Adrenal gland (tissue), 12 donors: ENCODE data around the gene TSPAN16. TPM values are rescaled to one million over a fixed set of nuclear protein-coding genes. Genes with fewer than 3 reads are reported as not detected.
A peak's percentile ranks its signal among the peaks of the same experiment; 100 is the strongest.

Experiments
- DNase-seq, 7 donors: peaks; one replicate each; pipeline ENCODE4 v3.0.0-alpha.2; 2019 to 2020
- H3K27ac ChIP-seq, 5 donors: fragments of 200-600 bp; sonication (generic) in 4 of 5; 1 replicate in 3 of 5; 2 replicates in 2 of 5; pipeline versions ENCODE4 v1.5.1 to v1.8.0; 2016 to 2020; ENCODE audit warnings: mild to moderate bottlenecking in 1 of 5
- H3K27me3 ChIP-seq: fragments of 200-600 bp; 2 replicates; pipeline ENCODE4 v1.8.0; 2021
- H3K36me3 ChIP-seq, 2 donors: fragments of 200-600 bp; replicated peaks in 1 of 2; 1 replicate in 1 of 2; 2 replicates in 1 of 2; pipeline versions ENCODE4 v1.5.1 to v1.8.0; 2018 to 2022
- H3K4me1 ChIP-seq, 2 donors: fragments of 200-600 bp; replicated peaks in 1 of 2; 1 replicate in 1 of 2; 2 replicates in 1 of 2; pipeline versions ENCODE4 v1.5.1 to v1.8.0; 2018 to 2021
- H3K4me3 ChIP-seq, 4 donors: fragments of 200-600 bp; sonication (generic) in 3 of 4; one replicate each; pipeline ENCODE4 v1.5.1; 2016 to 2018
- H3K9me3 ChIP-seq, 3 donors: fragments of 200-600 bp; sonication (generic) in 1 of 3; replicated peaks in 1 of 3; 1 replicate in 2 of 3; 2 replicates in 1 of 3; pipeline versions ENCODE4 v1.5.1 to v1.8.0; 2016 to 2021
- CTCF ChIP-seq, 6 experiments: fragments of 450-650 bp in 4 of 6; fragments of 200-600 bp in 2 of 6; sonication (generic) in 1 of 6; IDR thresholded peaks; 1 replicate in 5 of 6; 2 replicates in 1 of 6; pipeline versions ENCODE4 v1.5.1 to v1.8.0; 2016 to 2021; ENCODE audit warnings: antibody characterized with exemption in 6 of 6, mild to moderate bottlenecking in 2 of 6, moderate library complexity in 1 of 6
- POLR2A ChIP-seq, 2 donors: fragments of 450-650 bp; IDR thresholded peaks; one replicate each; pipeline ENCODE4 v1.6.1; 2017; ENCODE audit warnings: antibody characterized with exemption in 2 of 2, mild to moderate bottlenecking in 2 of 2, moderate library complexity in 1 of 2
- WGBS, 4 donors: extraction: QIAGEN DNeasy Blood & Tissue Kit in 2 of 4; methylation state at CpG; one replicate each; pipeline versions ENCODE4 v1.1.5 to v1.1.7; 2013 to 2017; 5-methylcytosine and 5-hydroxymethylcytosine counted together
- intact Hi-C, 2 donors: fragments of 100-400 bp; cut with DNase I; formaldehyde crosslinking; loops; one replicate each; pipeline versions ENCODE4 v1.14.1 to v1.15.0; 2022 to 2023
- polyA plus RNA-seq, 3 donors: library from polyadenylated mRNA; stranded (reverse); fragments of 200-250 nt in 2 of 3; fragments of 350-450 nt in 1 of 3; fragmentation: Illumina TruSeq in 1 of 3; extraction: RNeasy Lipid Tissue Mini Kit (QIAGEN cat#74804) in 1 of 3; gene quantifications; one replicate each; pipeline ENCODE4 v1.2.3, GENCODE V29; 2013 to 2014
- total RNA-seq, 9 donors: library from RNA; depleted of rRNA in 4 of 9; stranded (reverse); fragments of >200 nt in 4 of 9; fragments of 120-200 nt in 1 of 9; fragmentation: NEBNext Ultra II Directional in 1 of 9; extraction: Animal tissue kit (Norgen Biotek cat#: 25700) in 1 of 9; gene quantifications; one replicate each; pipeline versions ENCODE4 v1.1.0 to v1.2.4, GENCODE V29; 2013 to 2023
- donor health status: healthy with polysubstance abuse.
- donor health status: Bipolar disorder and iron deficiency.
- donor health status: DM: yes; HTN: yes; CAD: no.
- donor health status: DM: no; HTN: no; CAD: no.
- donor health status: DM: no; HTN: no; CAD: no.
- donor health status: DM: yes; HTN: yes; CAD: no.

The TSPAN16 gene
- total and polyA plus RNA-seq, 12 donors: not detected

- Histone ChIP-seq H3K27me3 (no peaks in the 10 kb centered on the region), H3K36me3 (peaks cover 0 to 9% of the 10 kb centered on the region in 2 donors), H3K27ac (peak overlapping the region in 3 of 5 donors; percentile 20 to 84 (median 74)), H3K4me1 (peaks cover 12 to 18% of the 10 kb centered on the region in 2 donors), H3K9me3 (no peaks in the 10 kb centered on the region), H3K4me3 (no peak overlapping the region)
- TF ChIP-seq CTCF (IDR thresholded peaks at IDR 0.05) (no peak), POLR2A (IDR thresholded peaks at IDR 0.05) (no peak)
- 60 to 75% (median 68%) methylated on average over 4 to 5 of the region's 5 CpGs for WGBS, 4 donors
- intact Hi-C loops: no loop called here
- no peak for DNase-seq
Observed at GRCh38 chr19:11323601-11324078, 27.7 kb downstream of the TSPAN16 start.

GRCh38 chr19:11324079-11324661, 28.2 kb downstream of the TSPAN16 start:
- Histone ChIP-seq H3K27me3 (no peaks in the 10 kb centered on the region), H3K27ac (peak overlapping the region in 3 of 5 donors; percentile 25 to 84 (median 74)), H3K4me1 (peaks cover 12 to 18% of the 10 kb centered on the region in 2 donors), H3K36me3 (peaks cover 0 to 9% of the 10 kb centered on the region in 2 donors), H3K4me3 (no peak overlapping the region), H3K9me3 (no peaks in the 10 kb centered on the region)
- WGBS, 4 donors: 30 to 59% (median 38%) methylated on average over 9 to 10 of the region's 10 CpGs
- DNase-seq: peak in 6 of 7 donors; percentile 69 to 89 (median 72)
- intact Hi-C loops: no loop called here
- TF ChIP-seq CTCF (IDR thresholded peaks at IDR 0.05) (no peak), POLR2A (IDR thresholded peaks at IDR 0.05) (no peak)

GRCh38 chr19:11324748-11325389, 28.9 kb downstream of the TSPAN16 start:
- H3K27ac ChIP-seq: peak overlapping the region in 3 of 5 donors; percentile 25 to 84 (median 74)
- no peaks in the 10 kb centered on the region for H3K27me3 ChIP-seq
- peaks cover 0 to 11% of the 10 kb centered on the region in 2 donors for H3K36me3 ChIP-seq
- no peak for DNase-seq
- H3K4me3 ChIP-seq: no peak overlapping the region
- TF ChIP-seq CTCF (IDR thresholded peaks at IDR 0.05): no peak
- no peak for TF ChIP-seq POLR2A (IDR thresholded peaks at IDR 0.05)
- H3K9me3 ChIP-seq: no peaks in the 10 kb centered on the region
- intact Hi-C loops: no loop called here
- H3K4me1 ChIP-seq: peaks cover 12 to 18% of the 10 kb centered on the region in 2 donors
- WGBS, 4 donors: 77 to 87% (median 82%) methylated on average over 10 to 17 of the region's 17 CpGs

- intact Hi-C loops: no loop called here
- Histone ChIP-seq H3K36me3 (peaks cover 0 to 11% of the 10 kb centered on the region in 2 donors), H3K27me3 (no peaks in the 10 kb centered on the region), H3K9me3 (no peaks in the 10 kb centered on the region), H3K27ac (no peak overlapping the region), H3K4me1 (peaks cover 12 to 18% of the 10 kb centered on the region in 2 donors), H3K4me3 (no peak overlapping the region)
- 89 to 100% (median 99%) methylated on average over 6 to 7 of the region's 7 CpGs for WGBS, 4 donors
- no peak for DNase-seq
- TF ChIP-seq CTCF (IDR thresholded peaks at IDR 0.05) (no peak), POLR2A (IDR thresholded peaks at IDR 0.05) (no peak)
Observed at GRCh38 chr19:11325544-11325943, 29.6 kb downstream of the TSPAN16 start.
